ENCODE measurements around the gene ZP1. TPM values are rescaled to one million over a fixed set of nuclear protein-coding genes. Genes with fewer than 3 reads are reported as not detected.

The ZP1 gene
- total RNA-seq, 2 experiments from 2014 or later: 0.20 TPM; not detected in 1

DNA sequence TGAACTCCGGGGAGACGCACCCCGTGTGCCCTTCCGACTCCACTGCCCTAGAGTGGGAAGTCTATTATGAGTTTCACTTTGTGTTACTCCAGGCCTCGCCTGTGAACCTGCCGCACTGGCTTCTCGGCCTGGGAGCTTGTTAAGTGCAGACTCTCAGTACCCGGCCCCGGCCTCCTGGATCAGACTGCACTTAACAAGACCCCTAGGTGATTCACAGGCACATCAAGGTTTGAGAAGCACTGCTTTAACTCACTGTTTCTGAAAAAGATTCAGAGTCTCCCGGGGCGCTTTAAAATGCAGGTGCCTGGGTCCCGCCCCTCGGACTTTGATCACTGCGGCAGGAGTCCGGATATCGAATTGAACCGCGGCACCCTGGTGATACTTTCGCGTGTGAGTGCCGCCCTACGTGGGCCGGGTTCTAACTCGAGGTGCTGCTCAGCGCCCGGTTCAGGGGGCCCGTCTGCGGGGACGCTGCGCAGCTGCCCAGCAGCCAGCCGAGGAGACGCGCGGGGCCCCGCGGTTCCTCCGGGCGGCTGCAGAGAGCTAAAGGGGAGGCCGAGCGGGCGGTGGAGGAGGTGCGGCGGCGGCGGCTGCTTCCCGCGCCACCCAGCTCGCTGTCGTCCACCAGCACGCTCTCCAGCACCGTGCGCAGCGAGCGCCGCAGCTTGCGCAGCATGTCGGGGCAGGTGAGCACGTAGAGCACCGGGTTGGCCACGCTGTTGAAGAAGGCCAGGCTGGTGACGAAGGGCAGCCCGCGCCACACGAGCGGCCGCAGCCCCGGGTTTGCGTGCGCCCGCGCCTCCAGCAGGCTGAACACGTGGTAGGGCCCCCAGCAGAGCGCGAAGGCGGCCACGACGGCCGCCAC is 15.0 kb upstream of the ZP1 start:
- H3K27me3 Mint-ChIP-seq: no peaks in the 10 kb centered on the region
- no peaks in the 10 kb centered on the region for H3K9me3 Mint-ChIP-seq
- H3K27ac ChIP-seq (ENCODE audit: low read depth in 1 of 2, low read length in 2 of 2): no peak overlapping the region
- H3K4me1 Mint-ChIP-seq (ENCODE audit: low read depth): peaks cover 4% of the 10 kb centered on the region
- H3K4me3 ChIP-seq (ENCODE audit: low read length): no peak overlapping the region
- no peaks in the 10 kb centered on the region for H3K27me3 ChIP-seq (ENCODE audit: control insufficient read depth in 1 of 2, insufficient read depth in 2 of 2, low read length in 2 of 2)
- no peak for DNase-seq
- H3K4me1 ChIP-seq (ENCODE audit: insufficient read depth, low read length): no peaks in the 10 kb centered on the region
- peaks cover 45% of the 10 kb centered on the region for H3K36me3 Mint-ChIP-seq (ENCODE audit: low read depth)
- H3K4me3 Mint-ChIP-seq: no peak overlapping the region
- intact Hi-C loops (cut with DNase I, micrococcal nuclease): no loop called here
- no peak overlapping the region for H3K27ac Mint-ChIP-seq
- peaks cover 42% of the 10 kb centered on the region for H3K36me3 ChIP-seq (ENCODE audit: insufficient read depth, low read length)
- ATAC-seq (ENCODE audit: poor library complexity): no peak
- TF ChIP-seq, protein P1, sequence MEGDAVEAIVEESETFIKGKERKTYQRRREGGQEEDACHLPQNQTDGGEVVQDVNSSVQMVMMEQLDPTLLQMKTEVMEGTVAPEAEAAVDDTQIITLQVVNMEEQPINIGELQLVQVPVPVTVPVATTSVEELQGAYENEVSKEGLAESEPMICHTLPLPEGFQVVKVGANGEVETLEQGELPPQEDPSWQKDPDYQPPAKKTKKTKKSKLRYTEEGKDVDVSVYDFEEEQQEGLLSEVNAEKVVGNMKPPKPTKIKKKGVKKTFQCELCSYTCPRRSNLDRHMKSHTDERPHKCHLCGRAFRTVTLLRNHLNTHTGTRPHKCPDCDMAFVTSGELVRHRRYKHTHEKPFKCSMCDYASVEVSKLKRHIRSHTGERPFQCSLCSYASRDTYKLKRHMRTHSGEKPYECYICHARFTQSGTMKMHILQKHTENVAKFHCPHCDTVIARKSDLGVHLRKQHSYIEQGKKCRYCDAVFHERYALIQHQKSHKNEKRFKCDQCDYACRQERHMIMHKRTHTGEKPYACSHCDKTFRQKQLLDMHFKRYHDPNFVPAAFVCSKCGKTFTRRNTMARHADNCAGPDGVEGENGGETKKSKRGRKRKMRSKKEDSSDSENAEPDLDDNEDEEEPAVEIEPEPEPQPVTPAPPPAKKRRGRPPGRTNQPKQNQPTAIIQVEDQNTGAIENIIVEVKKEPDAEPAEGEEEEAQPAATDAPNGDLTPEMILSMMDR (IDR thresholded peaks at IDR 0.05): no peak
- H3K9me3 ChIP-seq (ENCODE audit: control insufficient read depth in 1 of 2, insufficient read depth in 1 of 2, low read length in 2 of 2): peaks cover 0 to 5% of the 10 kb centered on the region in 2 experiments
- POLR2A ChIA-PET: no interaction called here
- CTCF ChIA-PET: no interaction called here

GRCh38 chr11:60852982-60853950 is 14.1 kb upstream of the ZP1 start:
- intact Hi-C loops (cut with DNase I, micrococcal nuclease): no loop called here
- DNase-seq (no peak), ATAC-seq (ENCODE audit: poor library complexity) (no peak)
- Histone ChIP-seq H3K4me1 (ENCODE audit: insufficient read depth, low read length) (peaks cover 2% of the 10 kb centered on the region), H3K27me3 (ENCODE audit: control insufficient read depth in 1 of 2, insufficient read depth in 2 of 2, low read length in 2 of 2) (no peaks in the 10 kb centered on the region), H3K4me3 (ENCODE audit: low read length) (no peak overlapping the region), H3K36me3 (ENCODE audit: insufficient read depth, low read length) (peaks cover 36% of the 10 kb centered on the region), H3K27ac (ENCODE audit: low read depth in 1 of 2, low read length in 2 of 2) (no peak overlapping the region), H3K9me3 (ENCODE audit: control insufficient read depth in 1 of 2, insufficient read depth in 1 of 2, low read length in 2 of 2) (peaks cover 0 to 5% of the 10 kb centered on the region in 2 experiments)
- Mint-ChIP-seq H3K9me3 (no peaks in the 10 kb centered on the region), H3K4me3 (no peak overlapping the region), H3K27ac (no peak overlapping the region), H3K36me3 (ENCODE audit: low read depth) (peaks cover 39% of the 10 kb centered on the region), H3K27me3 (no peaks in the 10 kb centered on the region), H3K4me1 (ENCODE audit: low read depth) (peaks cover 9% of the 10 kb centered on the region)
- TF ChIP-seq, protein P1 (IDR thresholded peaks at IDR 0.05): no peak
- CTCF ChIA-PET: no interaction called here
- POLR2A ChIA-PET: no interaction called here

DNA sequence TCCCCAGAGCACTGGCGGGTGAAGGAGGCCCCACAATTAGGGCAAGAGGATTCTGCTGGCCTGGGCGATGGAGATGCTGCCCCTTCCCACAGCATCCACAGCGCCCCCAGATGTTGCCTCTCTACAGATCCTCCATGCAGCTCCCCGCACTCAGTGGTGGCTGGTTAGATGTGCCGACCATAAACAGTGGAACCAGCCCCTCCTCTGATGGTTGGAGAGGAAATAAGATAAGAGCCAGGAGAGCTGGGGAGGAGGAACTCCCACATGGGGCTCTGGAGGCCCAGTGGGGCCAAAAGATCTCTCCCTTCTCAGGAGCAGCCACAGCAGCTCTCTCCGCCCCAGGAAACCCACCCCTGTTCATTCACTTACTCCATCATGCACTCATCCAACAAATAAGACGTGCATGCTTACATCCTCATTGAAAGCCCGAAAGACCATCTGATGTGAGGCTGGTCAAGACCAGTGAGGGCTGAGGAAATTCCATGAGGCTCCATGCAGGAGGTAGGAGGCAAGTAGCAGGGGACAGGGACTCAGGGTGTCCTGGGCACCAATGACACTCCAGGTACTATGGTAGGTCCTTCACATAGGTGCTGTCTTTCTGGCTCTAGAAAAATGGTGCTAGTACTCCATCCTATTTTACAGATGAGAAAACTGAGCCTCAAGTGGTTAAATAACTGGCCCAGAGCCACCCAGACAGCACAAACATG is 13.0 kb upstream of the ZP1 start:
- no peak overlapping the region for H3K27ac ChIP-seq (ENCODE audit: low read depth in 1 of 2, low read length in 2 of 2)
- Mint-ChIP-seq H3K27ac (no peak overlapping the region), H3K27me3 (no peaks in the 10 kb centered on the region), H3K4me3 (no peak overlapping the region), H3K9me3 (no peaks in the 10 kb centered on the region), H3K4me1 (ENCODE audit: low read depth) (peaks cover 20% of the 10 kb centered on the region), H3K36me3 (ENCODE audit: low read depth) (peaks cover 29% of the 10 kb centered on the region)
- CTCF ChIA-PET: no interaction called here
- TF ChIP-seq, protein P1 (IDR thresholded peaks at IDR 0.05): no peak
- H3K4me1 ChIP-seq (ENCODE audit: insufficient read depth, low read length): peaks cover 11% of the 10 kb centered on the region
- DNase-seq (no peak), ATAC-seq (ENCODE audit: poor library complexity) (no peak)
- H3K4me3 ChIP-seq (ENCODE audit: low read length): peak overlapping the region; percentile 7
- peaks cover 26% of the 10 kb centered on the region for H3K36me3 ChIP-seq (ENCODE audit: insufficient read depth, low read length)
- H3K9me3 ChIP-seq (ENCODE audit: control insufficient read depth in 1 of 2, insufficient read depth in 1 of 2, low read length in 2 of 2): peaks cover 0 to 5% of the 10 kb centered on the region in 2 experiments
- POLR2A ChIA-PET: no interaction called here
- no peaks in the 10 kb centered on the region for H3K27me3 ChIP-seq (ENCODE audit: control insufficient read depth in 1 of 2, insufficient read depth in 2 of 2, low read length in 2 of 2)
- intact Hi-C loops (cut with DNase I, micrococcal nuclease): no loop called here

Data from CD4-positive, alpha-beta T cell (primary cell).